Pancreas (tissue), 10 donors: Measurements from ENCODE around the gene APOA5. TPM values are rescaled to one million over a fixed set of nuclear protein-coding genes. Genes with fewer than 3 reads are reported as not detected.

Experiments
- ATAC-seq, 4 donors: fragments of 200-7000 bp; cut with Tn5 transposase; one replicate each; pipeline versions ENCODE4 v1.8.0 to v1.9.1; 2020; ENCODE audit warnings: mild to moderate bottlenecking in 4 of 4, moderate library complexity in 4 of 4
- DNase-seq, 6 donors: peaks; one replicate each; pipeline ENCODE4 v3.0.0-alpha.2; 2020
- FAIRE-seq: peaks from 2 replicates; lab custom pipeline; 2012; peaks lifted over from hg19 to GRCh38; lab: Jason Lieb, UNC
- H3K27ac ChIP-seq, 4 donors: fragments of 200-600 bp; sonication (generic); 1 replicate in 3 of 4; 2 replicates in 1 of 4; pipeline versions ENCODE4 v1.5.0 to v1.8.0; 2020
- H3K27me3 ChIP-seq, 4 donors: fragments of 200-600 bp; one replicate each; pipeline ENCODE4 v1.8.0; 2021
- H3K36me3 ChIP-seq, 3 donors: fragments of 200-600 bp; sonication (generic) in 1 of 3; one replicate each; pipeline versions ENCODE4 v1.5.0 to v1.8.0; 2020 to 2021
- H3K4me1 ChIP-seq, 3 donors: fragments of 200-600 bp; one replicate each; pipeline ENCODE4 v1.8.0; 2021
- H3K4me3 ChIP-seq, 4 donors: fragments of 200-600 bp; sonication (generic) in 2 of 4; one replicate each; pipeline versions ENCODE4 v1.5.0 to v1.8.0; 2020 to 2021
- H3K9me3 ChIP-seq, 4 donors: fragments of 200-600 bp; one replicate each; pipeline ENCODE4 v1.8.0; 2021
- whole genome bisulfite sequencing, 2 donors: extraction: QIAGEN DNeasy Blood & Tissue Kit; methylation state at CpG; one replicate each; pipeline ENCODE4 v1.1.7; 2013; 5-methylcytosine and 5-hydroxymethylcytosine counted together
- intact Hi-C, 3 donors: fragments of 100-400 bp; cut with DNase I; formaldehyde crosslinking; loops; one replicate each; pipeline versions ENCODE4 v1.11.1 to v1.14.2; 2022
- polyA plus RNA-seq, 2 donors: library from polyadenylated mRNA; stranded (reverse); fragments of 200-250 nt; gene quantifications; one replicate each; pipeline ENCODE4 v1.2.3, GENCODE V29; 2013
- total RNA-seq, 6 donors: library from RNA; stranded (reverse); fragmentation: NEBNext Ultra II Directional in 4 of 6; extraction: Animal tissue kit (Norgen Biotek cat#: 25700) in 4 of 6; gene quantifications; one replicate each; pipeline versions ENCODE4 v1.2.1 to v1.2.4, GENCODE V29; 2021 to 2023
- TF ChIP-seq, protein P1 (sequence below), 4 donors: fragments of 200-600 bp; sonication (generic) in 3 of 4; IDR thresholded peaks; one replicate each; pipeline versions ENCODE4 v1.5.0 to v1.8.0; 2021; ENCODE audit warnings: antibody characterized with exemption in 4 of 4
- donor health status: healthy with polysubstance abuse.
- donor health status: DM: no; HTN: no; CAD: no; lungs with moderate emphysema.
- donor health status: DM: no; HTN: no; CAD: no.
- donor health status: control.
- donor health status: control.
- donor health status: Bipolar disorder and iron deficiency.
- donor health status: DM: yes; HTN: yes; CAD: no.
- donor health status: DM: no; HTN: no; CAD: no.
- donor health status: DM: no; HTN: no; CAD: no.
- donor health status: DM: yes; HTN: yes; CAD: no.

The APOA5 gene
- total and polyA plus RNA-seq, 8 donors = 0.60 to 4.0 (median 1.1) TPM; not detected in 2

DNA sequence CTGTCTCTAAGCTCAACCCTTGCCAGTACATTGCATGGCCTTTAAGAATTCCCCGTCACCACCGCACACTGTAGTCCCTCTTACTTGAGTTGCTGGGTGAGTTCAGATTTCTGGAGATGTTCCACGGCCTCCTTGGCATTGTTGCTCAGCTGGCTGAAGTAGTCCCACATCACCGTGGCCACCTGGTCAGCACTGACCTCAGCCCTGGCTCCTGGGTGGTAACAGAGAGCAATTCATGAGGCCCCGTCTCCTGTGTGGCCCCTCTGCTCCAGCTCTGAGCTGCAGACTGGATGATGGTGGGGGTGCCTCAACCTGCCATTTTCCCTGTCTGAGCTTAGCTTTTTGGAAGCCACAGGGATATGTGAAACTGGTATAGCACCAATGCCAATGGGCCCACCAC is 30.9 kb upstream of the APOA5 start:
- DNase-seq = no peak
- no peak for FAIRE-seq
- ATAC-seq = no peak
- no peak overlapping the region for H3K4me3 ChIP-seq
- H3K36me3 ChIP-seq = no peaks in the 10 kb centered on the region
- no peaks in the 10 kb centered on the region for H3K9me3 ChIP-seq
- 76 to 78% methylated on average over 5 of the region's 5 CpGs for WGBS, 2 donors
- H3K27me3 ChIP-seq = no peaks in the 10 kb centered on the region
- no peaks in the 10 kb centered on the region for H3K4me1 ChIP-seq
- TF ChIP-seq, protein P1, sequence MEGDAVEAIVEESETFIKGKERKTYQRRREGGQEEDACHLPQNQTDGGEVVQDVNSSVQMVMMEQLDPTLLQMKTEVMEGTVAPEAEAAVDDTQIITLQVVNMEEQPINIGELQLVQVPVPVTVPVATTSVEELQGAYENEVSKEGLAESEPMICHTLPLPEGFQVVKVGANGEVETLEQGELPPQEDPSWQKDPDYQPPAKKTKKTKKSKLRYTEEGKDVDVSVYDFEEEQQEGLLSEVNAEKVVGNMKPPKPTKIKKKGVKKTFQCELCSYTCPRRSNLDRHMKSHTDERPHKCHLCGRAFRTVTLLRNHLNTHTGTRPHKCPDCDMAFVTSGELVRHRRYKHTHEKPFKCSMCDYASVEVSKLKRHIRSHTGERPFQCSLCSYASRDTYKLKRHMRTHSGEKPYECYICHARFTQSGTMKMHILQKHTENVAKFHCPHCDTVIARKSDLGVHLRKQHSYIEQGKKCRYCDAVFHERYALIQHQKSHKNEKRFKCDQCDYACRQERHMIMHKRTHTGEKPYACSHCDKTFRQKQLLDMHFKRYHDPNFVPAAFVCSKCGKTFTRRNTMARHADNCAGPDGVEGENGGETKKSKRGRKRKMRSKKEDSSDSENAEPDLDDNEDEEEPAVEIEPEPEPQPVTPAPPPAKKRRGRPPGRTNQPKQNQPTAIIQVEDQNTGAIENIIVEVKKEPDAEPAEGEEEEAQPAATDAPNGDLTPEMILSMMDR (IDR thresholded peaks at IDR 0.05) = no peak
- intact Hi-C loops = no loop called here
- H3K27ac ChIP-seq = no peak overlapping the region

- TF ChIP-seq, protein P1 (IDR thresholded peaks at IDR 0.05) = no peak
- Histone ChIP-seq H3K36me3 (no peaks in the 10 kb centered on the region), H3K27me3 (no peaks in the 10 kb centered on the region), H3K9me3 (no peaks in the 10 kb centered on the region), H3K4me1 (no peaks in the 10 kb centered on the region), H3K4me3 (no peak overlapping the region), H3K27ac (no peak overlapping the region)
- DNase-seq (peak in 1 of 6 donors; percentile 53), ATAC-seq (no peak), FAIRE-seq (no peak)
- intact Hi-C loops = no loop called here
- 93 to 94% methylated on average over 51 of the region's 51 CpGs for WGBS, 2 donors
These were observed 29.6 kb upstream of the APOA5 start for GRCh38 chr11:116821050-116821918.

DNA sequence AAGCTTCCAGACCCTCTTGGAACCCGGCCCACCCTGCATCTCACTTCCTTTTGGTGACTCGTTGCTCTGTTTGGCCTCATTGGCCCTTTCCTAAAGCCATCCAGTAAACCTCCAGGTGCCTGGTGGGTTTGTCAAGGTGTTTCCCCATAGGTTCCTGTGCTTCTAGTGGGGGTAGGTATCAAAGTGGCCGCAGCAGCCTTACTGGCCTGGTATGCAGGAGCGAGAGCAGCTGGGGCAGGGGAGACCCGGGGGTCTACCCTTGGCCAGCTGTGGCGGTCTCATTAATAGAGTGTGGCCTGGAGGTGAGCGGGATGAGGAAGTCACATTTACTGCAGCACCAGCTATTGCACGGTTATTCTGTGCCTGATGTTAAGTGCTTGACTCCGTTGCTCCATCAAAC is 27.4 kb upstream of the APOA5 start:
- no peaks in the 10 kb centered on the region for H3K9me3 ChIP-seq
- ATAC-seq (no peak), DNase-seq (no peak), FAIRE-seq (no peak)
- 86 to 88% methylated on average over 9 of the region's 9 CpGs for WGBS, 2 donors
- no peaks in the 10 kb centered on the region for H3K36me3 ChIP-seq
- H3K4me3 ChIP-seq = no peak overlapping the region
- H3K27ac ChIP-seq = no peak overlapping the region
- intact Hi-C loops = no loop called here
- no peaks in the 10 kb centered on the region for H3K27me3 ChIP-seq
- no peaks in the 10 kb centered on the region for H3K4me1 ChIP-seq
- TF ChIP-seq, protein P1 (IDR thresholded peaks at IDR 0.05) = no peak

DNA sequence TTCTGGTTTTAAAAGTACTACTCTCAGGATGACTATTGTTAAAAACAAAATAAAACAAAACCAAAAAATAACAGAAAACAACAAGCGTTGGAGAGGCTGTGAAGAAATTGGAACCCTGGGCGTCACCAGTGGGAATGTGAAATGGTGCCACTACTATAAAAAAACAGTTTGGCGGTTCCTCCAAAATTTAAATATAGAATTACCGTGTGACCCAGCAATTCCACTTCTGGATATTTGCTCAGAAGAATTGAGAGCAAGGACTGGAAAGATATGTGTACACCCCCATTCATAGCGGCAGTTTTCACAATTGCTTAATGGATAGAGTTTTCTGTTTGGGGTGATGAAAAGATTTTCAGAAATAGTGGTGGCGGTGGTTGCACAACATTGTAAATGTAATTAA is 22.8 kb upstream of the APOA5 start:
- TF ChIP-seq, protein P1 (IDR thresholded peaks at IDR 0.05) = no peak
- peaks cover 0 to 12% (median 7%) of the 10 kb centered on the region in 3 donors for H3K4me1 ChIP-seq
- intact Hi-C loops = no loop called here
- H3K27ac ChIP-seq = no peak overlapping the region
- ATAC-seq (no peak), FAIRE-seq (no peak), DNase-seq (no peak)
- WGBS, 2 donors = 92 to 95% methylated on average over 6 of the region's 6 CpGs
- no peaks in the 10 kb centered on the region for H3K36me3 ChIP-seq
- no peaks in the 10 kb centered on the region for H3K27me3 ChIP-seq
- H3K4me3 ChIP-seq = no peak overlapping the region
- H3K9me3 ChIP-seq = no peaks in the 10 kb centered on the region
